Transverse colon (tissue), 4 donors: ENCODE results near the gene HMCN2.

ENCODE experiments used
- POLR2A ChIP-seq: fragments of 450-650 bp; IDR thresholded peaks from one replicate; pipeline ENCODE4 v1.6.1; 2016; ENCODE audit warnings: antibody characterized with exemption, mild to moderate bottlenecking, moderate library complexity
- POLR2AphosphoS5 ChIP-seq, 3 donors: sonication (generic); formaldehyde crosslinking; IDR thresholded peaks; one replicate each; pipeline ENCODE4 v1.6.1; 2016; ENCODE audit warnings: antibody characterized with exemption in 3 of 3
- TF ChIP-seq, protein P1 (sequence below), 5 experiments: fragments of 200-600 bp in 3 of 5; fragments of 450-650 bp in 2 of 5; sonication (generic) in 3 of 5; IDR thresholded peaks; 1 replicate in 2 of 5; 2 replicates in 3 of 5; pipeline ENCODE4 v1.5.1; 2016 to 2017; ENCODE audit warnings: antibody characterized with exemption in 5 of 5, inconsistent platforms in 3 of 5, mild to moderate bottlenecking in 2 of 5, moderate library complexity in 1 of 5

DNA sequence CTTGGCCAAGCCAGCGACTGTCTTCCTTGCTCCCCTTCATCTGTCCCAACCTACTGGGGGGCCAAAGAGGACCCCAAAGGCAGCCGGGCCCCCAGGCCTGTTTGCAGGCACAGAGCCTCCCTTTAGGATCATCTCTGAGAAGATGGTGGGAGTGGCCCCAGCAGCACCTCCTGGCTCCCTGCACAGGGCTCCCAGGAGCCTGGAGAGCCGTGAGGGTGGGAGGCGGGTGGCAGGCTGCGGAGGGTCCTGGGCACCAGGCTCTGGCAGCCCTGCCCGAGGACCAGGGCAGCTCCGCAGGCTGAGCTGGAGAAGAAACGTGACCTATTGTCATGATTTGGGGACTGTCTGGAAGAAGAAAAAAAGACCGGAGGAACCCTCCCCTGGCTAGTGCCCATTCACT lies 212.6 kb downstream of the HMCN2 start:
- TF ChIP-seq, protein P1, sequence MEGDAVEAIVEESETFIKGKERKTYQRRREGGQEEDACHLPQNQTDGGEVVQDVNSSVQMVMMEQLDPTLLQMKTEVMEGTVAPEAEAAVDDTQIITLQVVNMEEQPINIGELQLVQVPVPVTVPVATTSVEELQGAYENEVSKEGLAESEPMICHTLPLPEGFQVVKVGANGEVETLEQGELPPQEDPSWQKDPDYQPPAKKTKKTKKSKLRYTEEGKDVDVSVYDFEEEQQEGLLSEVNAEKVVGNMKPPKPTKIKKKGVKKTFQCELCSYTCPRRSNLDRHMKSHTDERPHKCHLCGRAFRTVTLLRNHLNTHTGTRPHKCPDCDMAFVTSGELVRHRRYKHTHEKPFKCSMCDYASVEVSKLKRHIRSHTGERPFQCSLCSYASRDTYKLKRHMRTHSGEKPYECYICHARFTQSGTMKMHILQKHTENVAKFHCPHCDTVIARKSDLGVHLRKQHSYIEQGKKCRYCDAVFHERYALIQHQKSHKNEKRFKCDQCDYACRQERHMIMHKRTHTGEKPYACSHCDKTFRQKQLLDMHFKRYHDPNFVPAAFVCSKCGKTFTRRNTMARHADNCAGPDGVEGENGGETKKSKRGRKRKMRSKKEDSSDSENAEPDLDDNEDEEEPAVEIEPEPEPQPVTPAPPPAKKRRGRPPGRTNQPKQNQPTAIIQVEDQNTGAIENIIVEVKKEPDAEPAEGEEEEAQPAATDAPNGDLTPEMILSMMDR (IDR thresholded peaks at IDR 0.05), result no peak
- no peak for TF ChIP-seq POLR2AphosphoS5 (IDR thresholded peaks at IDR 0.05)
- TF ChIP-seq POLR2A, result no peak
